GM18519 (cell line): ENCODE results near the gene LTK.

Experiments used
- ATAC-seq: cut with Tn5 transposase; IDR thresholded peaks from one replicate; pipeline ENCODE4 v1.9.1; 2021; ENCODE audit warnings: mild to moderate bottlenecking, moderate library complexity; ENCODE audit not compliant: unreplicated experiment, low FRiP score

Gene LTK

GRCh38 chr15:41501191-41501917, 12.3 kb downstream of the LTK start:
- no peak for ATAC-seq

- no peak for ATAC-seq
Measured at GRCh38 chr15:41499109-41499851, 14.3 kb downstream of the LTK start.

- no peak for ATAC-seq
Measured at GRCh38 chr15:41498657-41499056, 15.0 kb downstream of the LTK start.

- no peak for ATAC-seq
Measured at GRCh38 chr15:41495736-41496599, 17.7 kb downstream of the LTK start.

- ATAC-seq: no peak
Measured at GRCh38 chr15:41494922-41495735, 18.5 kb downstream of the LTK start.

- no peak for ATAC-seq
Measured at GRCh38 chr15:41494190-41494921, 19.3 kb downstream of the LTK start.

- peak; percentile 22 for ATAC-seq
Measured at GRCh38 chr15:41493902-41494189, 19.8 kb downstream of the LTK start.

GRCh38 chr15:41493205-41493901, 20.3 kb downstream of the LTK start, which contains the start of gene ITPKA:
Gene ITPKA (plus strand): TSS chr15:41493874. CDS start chr15:41493928, 54 bp downstream.
- ATAC-seq: peak; percentile 56

GRCh38 chr15:41492597-41493204, 20.9 kb downstream of the LTK start:
- no peak for ATAC-seq

- no peak for ATAC-seq
Measured at GRCh38 chr15:41491889-41492288, 21.7 kb downstream of the LTK start.

GRCh38 chr15:41490355-41490754, 23.3 kb downstream of the LTK start:
- ATAC-seq: no peak

GRCh38 chr15:41489641-41490040, 24.0 kb downstream of the LTK start:
- no peak for ATAC-seq

GRCh38 chr15:41487802-41488201, 25.8 kb downstream of the LTK start:
- ATAC-seq: no peak

- no peak for ATAC-seq
Measured at GRCh38 chr15:41487381-41487780, 26.2 kb downstream of the LTK start.

- ATAC-seq: no peak
Measured at GRCh38 chr15:41486286-41486685, 27.3 kb downstream of the LTK start.

GRCh38 chr15:41484937-41485625, 28.5 kb downstream of the LTK start:
- ATAC-seq: no peak

- ATAC-seq: no peak
Measured at GRCh38 chr15:41483519-41483918, 30.1 kb downstream of the LTK start.

- no peak for ATAC-seq
Measured at GRCh38 chr15:41483115-41483514, 30.5 kb downstream of the LTK start.
